ENCODE measurements around the gene NDST3.

- TF ChIP-seq POLR2AphosphoS5 (IDR thresholded peaks at IDR 0.05): no peak
- no peak for TF ChIP-seq EP300 (IDR thresholded peaks at IDR 0.05)
- TF ChIP-seq CTCF (IDR thresholded peaks at IDR 0.05): no peak
Measured at GRCh38 chr4:118173126-118173525, 138.8 kb downstream of the NDST3 start.

All from esophagus muscularis mucosa (tissue), 4 donors.